ENCODE measurements around the gene BCAS3. TPM values are rescaled to one million over a fixed set of nuclear protein-coding genes. Genes with fewer than 3 reads are reported as not detected.

Gene BCAS3
- total RNA-seq, 2 experiments from 2014 or later = 5.1 to 6.9 TPM

DNA sequence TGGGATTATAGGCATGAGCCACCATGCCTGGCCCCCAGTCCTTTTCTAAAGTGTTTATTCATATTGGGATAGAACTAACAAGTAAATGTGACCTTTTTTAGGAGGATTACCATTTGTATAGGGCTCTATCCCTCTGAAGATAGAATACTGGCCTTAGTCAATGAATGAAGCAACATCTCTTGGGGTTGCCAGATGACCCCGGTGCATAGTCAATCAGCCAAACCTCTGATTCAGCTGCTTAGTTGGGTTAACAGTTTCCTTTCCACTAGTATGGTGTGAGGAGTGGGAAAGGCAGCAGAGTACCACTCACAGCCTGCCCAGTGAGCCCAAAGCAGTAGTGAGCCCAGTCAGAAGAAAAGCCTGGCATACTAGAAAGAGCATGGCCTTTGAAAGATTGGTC, 627.4 kb downstream of the BCAS3 start:
- no peak overlapping the region for H3K4me3 Mint-ChIP-seq
- H3K27ac Mint-ChIP-seq = no peak overlapping the region
- H3K36me3 Mint-ChIP-seq (ENCODE audit: low read depth) = no peaks in the 10 kb centered on the region
- POLR2A ChIA-PET = no interaction called here
- DNase-seq = no peak
- ATAC-seq = no peak
- CTCF ChIA-PET = no interaction called here
- H3K27me3 Mint-ChIP-seq = no peaks in the 10 kb centered on the region
- no peaks in the 10 kb centered on the region for H3K9me3 Mint-ChIP-seq
- TF ChIP-seq, protein P1, sequence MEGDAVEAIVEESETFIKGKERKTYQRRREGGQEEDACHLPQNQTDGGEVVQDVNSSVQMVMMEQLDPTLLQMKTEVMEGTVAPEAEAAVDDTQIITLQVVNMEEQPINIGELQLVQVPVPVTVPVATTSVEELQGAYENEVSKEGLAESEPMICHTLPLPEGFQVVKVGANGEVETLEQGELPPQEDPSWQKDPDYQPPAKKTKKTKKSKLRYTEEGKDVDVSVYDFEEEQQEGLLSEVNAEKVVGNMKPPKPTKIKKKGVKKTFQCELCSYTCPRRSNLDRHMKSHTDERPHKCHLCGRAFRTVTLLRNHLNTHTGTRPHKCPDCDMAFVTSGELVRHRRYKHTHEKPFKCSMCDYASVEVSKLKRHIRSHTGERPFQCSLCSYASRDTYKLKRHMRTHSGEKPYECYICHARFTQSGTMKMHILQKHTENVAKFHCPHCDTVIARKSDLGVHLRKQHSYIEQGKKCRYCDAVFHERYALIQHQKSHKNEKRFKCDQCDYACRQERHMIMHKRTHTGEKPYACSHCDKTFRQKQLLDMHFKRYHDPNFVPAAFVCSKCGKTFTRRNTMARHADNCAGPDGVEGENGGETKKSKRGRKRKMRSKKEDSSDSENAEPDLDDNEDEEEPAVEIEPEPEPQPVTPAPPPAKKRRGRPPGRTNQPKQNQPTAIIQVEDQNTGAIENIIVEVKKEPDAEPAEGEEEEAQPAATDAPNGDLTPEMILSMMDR (IDR thresholded peaks at IDR 0.05) = no peak
- intact Hi-C loops (cut with micrococcal nuclease) = no loop called here
- no peaks in the 10 kb centered on the region for H3K4me1 Mint-ChIP-seq (ENCODE audit: low read depth)

DNA sequence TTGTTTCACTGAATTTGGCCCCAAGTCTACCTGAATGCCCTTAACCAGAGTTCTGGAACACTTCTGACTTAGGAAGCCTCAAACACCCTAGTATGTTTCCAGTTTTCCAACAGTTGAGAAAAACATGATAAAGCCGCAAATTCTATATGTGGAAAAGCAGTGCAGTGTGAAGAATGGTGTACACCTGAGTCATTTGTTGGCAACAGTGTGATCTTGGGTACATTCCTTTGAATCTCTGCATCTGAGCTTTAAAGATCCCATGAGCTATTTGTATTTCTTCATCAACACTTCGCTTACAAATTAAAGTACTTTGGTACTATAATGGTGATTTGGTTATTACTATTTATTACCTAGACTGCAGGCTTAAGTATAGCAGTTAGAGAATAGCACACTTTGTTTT, 628.4 kb downstream of the BCAS3 start:
- no peaks in the 10 kb centered on the region for H3K4me1 Mint-ChIP-seq (ENCODE audit: low read depth)
- H3K36me3 Mint-ChIP-seq (ENCODE audit: low read depth) = no peaks in the 10 kb centered on the region
- TF ChIP-seq, protein P1 (IDR thresholded peaks at IDR 0.05) = no peak
- no peak overlapping the region for H3K4me3 Mint-ChIP-seq
- no peak for ATAC-seq
- H3K9me3 Mint-ChIP-seq = no peaks in the 10 kb centered on the region
- no peaks in the 10 kb centered on the region for H3K27me3 Mint-ChIP-seq
- H3K27ac Mint-ChIP-seq = no peak overlapping the region
- ChIA-PET CTCF (no interaction called here), POLR2A (no interaction called here)
- intact Hi-C loops (cut with micrococcal nuclease) = no loop called here
- no peak for DNase-seq

- Mint-ChIP-seq H3K36me3 (ENCODE audit: low read depth) (no peaks in the 10 kb centered on the region), H3K4me1 (ENCODE audit: low read depth) (no peaks in the 10 kb centered on the region), H3K4me3 (no peak overlapping the region), H3K27me3 (no peaks in the 10 kb centered on the region), H3K9me3 (no peaks in the 10 kb centered on the region), H3K27ac (no peak overlapping the region)
- ChIA-PET POLR2A (no interaction called here), CTCF (interaction anchor here (1.0 to 1.6 kb wide), 2 partner anchors 25 to 26 kb away, joined by 3 read pairs; no protein-coding TSS in a partner anchor)
- TF ChIP-seq, protein P1 (IDR thresholded peaks at IDR 0.05) = no peak
- ATAC-seq (no peak), DNase-seq (no peak)
- intact Hi-C loops (cut with micrococcal nuclease) = no loop called here
Measured at GRCh38 chr17:61307905-61308886, 630.5 kb downstream of the BCAS3 start.

GRCh38 chr17:61309362-61310256, 632.0 kb downstream of the BCAS3 start:
- no peaks in the 10 kb centered on the region for H3K27me3 Mint-ChIP-seq
- ATAC-seq = no peak
- POLR2A ChIA-PET = no interaction called here
- CTCF ChIA-PET = interaction anchor here (1.6 kb wide), 1 partner anchor 25 kb away, joined by 3 read pairs; no protein-coding TSS in a partner anchor
- intact Hi-C loops (cut with micrococcal nuclease) = no loop called here
- H3K27ac Mint-ChIP-seq = no peak overlapping the region
- TF ChIP-seq, protein P1 (IDR thresholded peaks at IDR 0.05) = no peak
- H3K36me3 Mint-ChIP-seq (ENCODE audit: low read depth) = no peaks in the 10 kb centered on the region
- no peak overlapping the region for H3K4me3 Mint-ChIP-seq
- no peak for DNase-seq
- H3K4me1 Mint-ChIP-seq (ENCODE audit: low read depth) = no peaks in the 10 kb centered on the region
- no peaks in the 10 kb centered on the region for H3K9me3 Mint-ChIP-seq

Data from activated CD8-positive, alpha-beta T cell treated with anti-CD3 and anti-CD28 coated beads for 36 hours (primary cell).